H9 (cell line): ENCODE data around the gene TMOD1. TPM values are rescaled to one million over a fixed set of nuclear protein-coding genes. Genes with fewer than 3 reads are reported as not detected.

Experiments
- DNase-seq: peaks from one replicate; pipeline ENCODE4 v3.0.0-alpha.2; 2017
- H2AFZ ChIP-seq: one replicate; pipeline ENCODE4 v1.6.1; 2013; ENCODE audit warnings: mild to moderate bottlenecking, low read length, control low read depth, moderate library complexity
- H2AK5ac ChIP-seq: 2 replicates; pipeline ENCODE4 v1.6.1; 2013; ENCODE audit warnings: low read length, control low read depth, mixed read lengths; ENCODE audit not compliant: insufficient read length
- H2BK120ac ChIP-seq: one replicate; pipeline ENCODE4 v1.6.1; 2013; ENCODE audit warnings: low read depth, mild to moderate bottlenecking, low read length, control low read depth, inconsistent platforms; ENCODE audit not compliant: poor library complexity, severe bottlenecking
- H2BK12ac ChIP-seq: 2 replicates; pipeline ENCODE4 v1.6.1; 2013; ENCODE audit warnings: low read length, control low read depth, mixed read lengths, low read depth; ENCODE audit not compliant: insufficient read length
- H2BK15ac ChIP-seq: 2 replicates; pipeline ENCODE4 v1.6.1; 2013; ENCODE audit warnings: low read depth, low read length, control low read depth
- H2BK20ac ChIP-seq: one replicate; pipeline ENCODE4 v1.6.1; 2013; ENCODE audit warnings: low read depth, mild to moderate bottlenecking, low read length, control low read depth, inconsistent platforms; ENCODE audit not compliant: poor library complexity, severe bottlenecking
- H2BK5ac ChIP-seq: 2 replicates; pipeline ENCODE4 v1.6.1; 2013; ENCODE audit warnings: low read length, control low read depth, mixed read lengths; ENCODE audit not compliant: insufficient read length
- H3K14ac ChIP-seq: 2 replicates; pipeline ENCODE4 v1.6.1; 2013; ENCODE audit warnings: low read length, control low read depth; ENCODE audit not compliant: insufficient read depth
- H3K18ac ChIP-seq: 2 replicates; pipeline ENCODE4 v1.6.1; 2013; ENCODE audit warnings: low read depth, mild to moderate bottlenecking, mixed read lengths, low read length, control low read depth; ENCODE audit not compliant: insufficient read length
- H3K23ac ChIP-seq: 2 replicates; pipeline ENCODE4 v1.6.1; 2013; ENCODE audit warnings: low read length, control low read depth, mixed read lengths, low read depth; ENCODE audit not compliant: insufficient read length
- H3K23me2 ChIP-seq: 2 replicates; pipeline ENCODE4 v1.6.1; 2013; ENCODE audit warnings: low read depth, mild to moderate bottlenecking, mixed read lengths, low read length, control low read depth; ENCODE audit not compliant: insufficient read length, poor library complexity, severe bottlenecking
- H3K27ac ChIP-seq: 2 replicates; pipeline ENCODE4 v1.5.1; 2013; ENCODE audit warnings: low read length, control low read depth, mixed read lengths, low read depth; ENCODE audit not compliant: insufficient read length
- H3K27me3 ChIP-seq: 2 replicates; pipeline ENCODE4 v1.6.1; 2013; ENCODE audit warnings: low read length, control low read depth, inconsistent platforms; ENCODE audit not compliant: insufficient read depth
- H3K4ac ChIP-seq: 2 replicates; pipeline ENCODE4 v1.6.1; 2013; ENCODE audit warnings: low read depth, mild to moderate bottlenecking, control low read depth, inconsistent platforms, low read length, moderate library complexity
- H3K4me1 ChIP-seq: 2 replicates; pipeline ENCODE4 v1.6.1; 2013; ENCODE audit warnings: low read length, control low read depth, inconsistent platforms; ENCODE audit not compliant: insufficient read depth
- H3K4me2 ChIP-seq: 2 replicates; pipeline ENCODE4 v1.6.1; 2013; ENCODE audit warnings: low read length, control low read depth, mixed read lengths; ENCODE audit not compliant: insufficient read length, insufficient read depth
- H3K56ac ChIP-seq: 2 replicates; pipeline ENCODE4 v1.6.1; 2013; ENCODE audit warnings: low read depth, mild to moderate bottlenecking, mixed read lengths, low read length, control low read depth; ENCODE audit not compliant: insufficient read length
- H3K79me1 ChIP-seq: 2 replicates; pipeline ENCODE4 v1.6.1; 2013; ENCODE audit warnings: low read depth, mild to moderate bottlenecking, moderate library complexity, low read length, control low read depth, inconsistent platforms; ENCODE audit not compliant: insufficient read depth, poor library complexity, severe bottlenecking
- H3K79me2 ChIP-seq: 2 replicates; pipeline ENCODE4 v1.6.1; 2013; ENCODE audit warnings: low read length, control low read depth, inconsistent platforms; ENCODE audit not compliant: insufficient read depth
- H3K9ac ChIP-seq: 2 replicates; pipeline ENCODE4 v1.6.1; 2013; ENCODE audit warnings: low read length, control low read depth, mixed read lengths; ENCODE audit not compliant: insufficient read length; ENCODE audit errors: extremely low read depth
- H3K9me3 ChIP-seq: one replicate; pipeline ENCODE4 v1.6.1; 2013; ENCODE audit warnings: low read depth, low read length, inconsistent platforms; ENCODE audit not compliant: control insufficient read depth
- H3T11ph ChIP-seq: one replicate; pipeline ENCODE4 v1.6.1; 2013; ENCODE audit warnings: mild to moderate bottlenecking, low read length, control low read depth, inconsistent platforms
- H4K20me1 ChIP-seq: one replicate; pipeline ENCODE4 v1.6.1; 2013; ENCODE audit not compliant: control insufficient read depth, insufficient read length, insufficient read depth
- H4K5ac ChIP-seq: 2 replicates; pipeline ENCODE4 v1.6.1; 2013; ENCODE audit warnings: low read depth, mild to moderate bottlenecking, mixed read lengths, low read length, control low read depth; ENCODE audit not compliant: insufficient read length
- H4K8ac ChIP-seq: replicated peaks from 2 replicates; pipeline ENCODE4 v1.6.1; 2013; ENCODE audit warnings: low read length, control low read depth, mixed read lengths, low read depth; ENCODE audit not compliant: insufficient read length
- H4K91ac ChIP-seq: 2 replicates; pipeline ENCODE4 v1.6.1; 2013; ENCODE audit warnings: low read depth, mild to moderate bottlenecking, moderate library complexity, mixed read lengths, low read length, control low read depth; ENCODE audit not compliant: insufficient read length
- H3K27ac Mint-ChIP-seq, 3 experiments: 2 replicates in 2 of 3; 3 replicates in 1 of 3; pipeline ENCODE4 v1.8.0; 2020 to 2021; ENCODE audit warnings: mixed read lengths in 3 of 3, mild to moderate bottlenecking in 1 of 3, moderate library complexity in 1 of 3
- H3K27me3 Mint-ChIP-seq: 2 replicates; pipeline ENCODE4 v1.8.0; 2021; ENCODE audit warnings: low read depth, mild to moderate bottlenecking, moderate library complexity, mixed read lengths
- H3K36me3 Mint-ChIP-seq, 3 experiments: 2 replicates in 2 of 3; 3 replicates in 1 of 3; pipeline ENCODE4 v1.8.0; 2020 to 2021; ENCODE audit warnings: low read depth in 3 of 3, mixed read lengths in 3 of 3; ENCODE audit not compliant: insufficient read depth in 1 of 3
- H3K4me1 Mint-ChIP-seq, 2 experiments: 2 replicates each; pipeline ENCODE4 v1.8.0; 2020; ENCODE audit warnings: mixed read lengths in 2 of 2
- H3K4me3 Mint-ChIP-seq, 2 experiments: 2 replicates in 1 of 2; 3 replicates in 1 of 2; pipeline ENCODE4 v1.8.0; 2020 to 2021; ENCODE audit warnings: mild to moderate bottlenecking in 2 of 2, mixed read lengths in 2 of 2, moderate library complexity in 1 of 2
- H3K9me3 Mint-ChIP-seq, 2 experiments: 2 replicates in 1 of 2; 3 replicates in 1 of 2; pipeline ENCODE4 v1.8.0; 2020; ENCODE audit warnings: mild to moderate bottlenecking in 2 of 2, mixed read lengths in 2 of 2, moderate library complexity in 1 of 2
- CTCF ChIP-seq: fragments of 200-600 bp; sonication (generic); conservative IDR thresholded peaks from 3 replicates; pipeline ENCODE4 v1.8.0; 2021; ENCODE audit warnings: antibody characterized with exemption, mild to moderate bottlenecking
- WGBS: extraction: QIAGEN DNeasy Blood & Tissue Kit; methylation state at CpG from one replicate; pipeline ENCODE4 v1.1.7; 2013; ENCODE audit warnings: missing lambda C conversion rate, low lambda C conversion rate, mixed read lengths; ENCODE audit not compliant: insufficient read length; ENCODE audit errors: extremely low coverage; 5-methylcytosine and 5-hydroxymethylcytosine counted together
- total RNA-seq: library from RNA; stranded (reverse); gene quantifications from 2 replicates; pipeline ENCODE4 v1.2.1, GENCODE V29; 2021

Gene TMOD1
- total RNA-seq, 1 experiment from 2014 or later, result 0.98 TPM

- no peak overlapping the region for H3K9ac ChIP-seq
- H3K4me1 ChIP-seq, result no peaks in the 10 kb centered on the region
- no peak overlapping the region for H3K4ac ChIP-seq
- H3K56ac ChIP-seq, result no peak overlapping the region
- H3K4me1 Mint-ChIP-seq, result peaks cover 10 to 16% of the 10 kb centered on the region in 2 experiments
- no peaks in the 10 kb centered on the region; a peak in 1 of 7 replicates for H3K36me3 Mint-ChIP-seq
- H2BK20ac ChIP-seq, result no peak overlapping the region
- no peaks in the 10 kb centered on the region for H3K79me2 ChIP-seq
- H2BK5ac ChIP-seq, result no peak overlapping the region
- no peak overlapping the region for H2AFZ ChIP-seq
- H2BK120ac ChIP-seq, result no peak overlapping the region
- H2BK15ac ChIP-seq, result no peak overlapping the region
- no peak overlapping the region for H3K4me2 ChIP-seq
- H3K9me3 ChIP-seq, result no peaks in the 10 kb centered on the region
- no peak overlapping the region for H3K23ac ChIP-seq
- no peaks in the 10 kb centered on the region for H3K9me3 Mint-ChIP-seq
- H3K79me1 ChIP-seq, result no peaks in the 10 kb centered on the region
- no peak overlapping the region for H3K27ac Mint-ChIP-seq
- no peak overlapping the region for H3K27ac ChIP-seq
- H2BK12ac ChIP-seq, result no peak overlapping the region
- no peak overlapping the region for H4K5ac ChIP-seq
- no peak for DNase-seq
- no peak overlapping the region for H4K8ac ChIP-seq
- no peaks in the 10 kb centered on the region; the same call in 1 of the 2 replicates for H3K27me3 ChIP-seq
- no peak overlapping the region for H3T11ph ChIP-seq
- no peak overlapping the region for H2AK5ac ChIP-seq
- WGBS, result no CpG with 5 or more reads among the region's 14 CpGs
- no peak overlapping the region; the same call in 1 of the 2 replicates for H3K14ac ChIP-seq
- TF ChIP-seq CTCF, result no peak
- no peak overlapping the region for H4K91ac ChIP-seq
- H3K27me3 Mint-ChIP-seq, result peaks cover 5% of the 10 kb centered on the region
- no peak overlapping the region for H3K4me3 Mint-ChIP-seq
- no peaks in the 10 kb centered on the region for H4K20me1 ChIP-seq
- H3K23me2 ChIP-seq, result no peaks in the 10 kb centered on the region
- no peak overlapping the region for H3K18ac ChIP-seq
These were observed 16.0 kb downstream of the TMOD1 start for GRCh38 chr9:97517331-97518089.
